Stimulated activated CD4-positive, alpha-beta T cell treated with anti-CD3 and anti-CD28 coated beads, Interleukin-2, amount 100 ng/mL, for 48 hours (primary cell): ENCODE measurements around the gene RPS27A.
A peak's percentile ranks its signal among the peaks of the same experiment; 100 is the strongest.
"Not testable (repeated sequence)": the region's sequence is repeated elsewhere in the genome, so short reads cannot be mapped to it uniquely, and the experiment has no call there.

Experiments
- DNase-seq, 2 donors: peaks; one replicate each; pipeline ENCODE4 v3.0.0-alpha.2; 2020

The RPS27A gene

DNA sequence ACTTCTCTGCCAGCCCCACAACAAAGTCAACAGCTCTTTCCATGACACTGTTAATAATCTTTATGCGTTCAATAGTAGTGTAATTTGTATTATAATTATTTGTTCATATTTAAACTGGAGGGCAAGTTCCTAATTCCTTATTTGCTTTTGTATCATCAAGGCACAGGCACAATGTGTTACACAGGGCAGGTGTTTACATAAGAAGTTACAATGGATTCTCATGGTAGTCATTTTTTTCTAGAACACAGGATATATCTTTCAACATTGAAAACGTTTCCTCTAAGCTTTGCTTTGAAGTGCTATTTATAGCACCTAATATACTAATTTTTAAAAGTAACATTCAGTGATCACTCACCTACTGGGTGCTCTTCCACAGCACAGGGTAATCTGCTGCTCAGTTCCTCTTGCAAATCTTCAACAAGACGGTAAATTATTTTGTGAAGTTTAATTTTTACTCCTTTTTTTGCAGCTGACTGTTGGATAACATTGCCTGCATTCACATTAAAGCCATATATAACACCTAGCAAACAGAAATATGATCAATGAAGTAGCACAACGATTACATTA, 7.3 kb downstream of the RPS27A start:
- no peak for DNase-seq

DNA sequence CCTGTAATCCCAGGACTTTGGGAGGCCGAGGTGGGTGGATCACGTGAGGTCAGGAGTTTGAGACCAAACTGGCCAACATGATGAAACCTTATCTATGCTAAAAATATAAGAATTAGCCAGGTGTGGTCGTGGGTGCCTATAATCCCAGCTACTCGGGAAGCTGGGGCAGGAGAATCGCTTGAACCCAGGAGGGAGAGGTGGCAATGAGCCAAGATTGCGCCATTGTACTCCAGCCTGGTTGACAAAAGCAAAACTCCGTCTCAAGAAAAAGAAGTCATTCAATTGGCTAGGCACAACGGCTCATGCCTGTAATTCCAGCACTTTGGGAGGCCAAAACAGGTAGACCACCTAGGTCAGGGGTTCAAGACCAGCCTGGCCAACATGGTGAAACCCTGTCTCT, 9.1 kb downstream of the RPS27A start:
- not testable (repeated sequence) for DNase-seq

DNA sequence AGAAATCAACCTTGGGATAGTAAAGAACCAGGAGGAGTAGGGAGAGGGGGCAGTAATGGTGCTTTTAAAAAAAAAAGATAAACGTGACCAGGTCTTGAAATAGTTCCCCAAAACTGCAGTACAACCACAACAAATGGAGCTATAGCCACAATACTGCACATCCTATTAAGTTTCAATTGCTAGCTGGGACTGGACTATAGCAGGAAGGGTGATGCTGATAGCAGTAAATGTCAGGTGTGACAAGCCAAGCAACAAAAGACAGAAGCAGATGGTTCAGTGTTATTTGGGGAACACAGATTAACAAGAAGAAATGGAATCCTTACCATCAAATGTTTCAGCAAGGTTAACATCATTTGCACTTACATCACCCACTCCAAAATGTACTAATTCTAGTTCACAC, 10.1 kb downstream of the RPS27A start:
- no peak for DNase-seq

DNA sequence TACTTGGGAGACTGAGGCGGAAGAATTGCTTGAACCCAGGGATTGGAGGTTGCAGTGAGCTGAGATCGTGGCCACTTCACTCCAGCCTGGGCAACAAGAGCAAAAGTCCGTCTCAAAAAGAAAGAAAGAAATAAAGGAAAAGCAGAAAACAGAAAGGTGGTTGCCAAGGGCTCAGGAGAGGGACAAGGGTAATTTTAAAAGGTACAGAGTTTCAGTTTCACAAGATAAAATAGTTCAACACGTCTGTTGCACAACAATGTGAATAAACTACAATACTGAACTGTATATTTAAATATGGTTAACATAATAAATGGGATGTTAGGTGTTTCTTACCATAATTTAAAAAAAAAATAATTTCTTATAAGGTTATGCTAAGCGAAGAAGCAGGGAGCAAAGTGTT, 12.9 kb downstream of the RPS27A start:
- no peak for DNase-seq

DNA sequence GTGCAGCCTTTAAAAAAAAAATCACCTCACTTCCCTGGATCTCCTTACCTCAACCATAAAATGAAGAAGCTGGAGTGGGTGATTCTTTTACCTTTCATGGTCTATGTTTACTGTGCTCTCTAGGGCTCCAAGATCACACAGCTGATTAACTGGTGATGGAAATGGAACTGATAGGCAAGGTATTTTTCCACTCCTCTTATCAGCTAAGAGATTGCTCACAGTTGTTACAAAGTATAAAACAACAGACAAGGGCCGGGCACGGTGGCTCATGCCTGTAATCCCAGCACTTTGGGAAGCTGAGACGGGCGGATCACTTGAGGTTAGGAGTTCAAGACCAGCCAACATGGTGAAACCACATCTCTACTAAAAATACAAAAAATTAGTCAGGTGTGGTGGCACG, 14.5 kb downstream of the RPS27A start:
- no peak for DNase-seq

DNA sequence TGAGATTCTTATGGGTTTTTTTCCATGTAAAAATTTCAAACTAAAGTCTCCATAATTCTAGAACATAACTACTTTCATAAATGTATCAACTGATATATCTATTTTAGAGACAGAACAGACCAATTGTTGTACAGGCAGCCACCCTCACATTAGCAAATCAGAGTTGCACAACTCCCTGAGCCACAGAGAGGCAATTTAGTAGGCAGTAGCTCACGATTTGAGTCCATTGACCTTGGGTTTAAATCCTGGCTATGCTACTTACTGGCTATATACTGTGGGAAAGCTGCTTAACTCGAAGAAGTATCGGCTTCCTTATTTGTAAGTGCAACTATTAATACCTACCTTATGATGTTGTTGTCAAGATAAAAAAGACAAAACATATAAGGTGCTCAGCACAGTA, 20.3 kb downstream of the RPS27A start:
- DNase-seq, result no peak

DNA sequence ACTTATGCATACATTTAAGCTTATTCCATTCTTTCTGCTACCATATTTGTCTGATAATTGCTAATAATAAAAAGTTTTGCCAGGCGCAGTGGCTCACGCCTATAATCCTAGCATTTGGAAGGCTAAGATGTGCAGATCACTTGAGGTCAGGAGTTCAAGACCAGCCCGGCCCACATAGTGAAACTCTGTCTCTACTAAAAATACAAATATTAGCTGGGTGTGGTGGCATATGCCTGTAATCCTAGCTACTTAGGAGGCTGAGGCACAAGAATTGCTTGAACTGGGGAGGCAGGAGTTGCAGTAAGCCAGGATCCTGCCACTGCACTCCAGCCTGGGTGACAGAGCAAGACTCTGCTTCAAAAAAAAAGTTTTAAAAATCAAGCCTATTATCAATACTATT, 27.1 kb downstream of the RPS27A start:
- DNase-seq, result not testable (repeated sequence)

DNA sequence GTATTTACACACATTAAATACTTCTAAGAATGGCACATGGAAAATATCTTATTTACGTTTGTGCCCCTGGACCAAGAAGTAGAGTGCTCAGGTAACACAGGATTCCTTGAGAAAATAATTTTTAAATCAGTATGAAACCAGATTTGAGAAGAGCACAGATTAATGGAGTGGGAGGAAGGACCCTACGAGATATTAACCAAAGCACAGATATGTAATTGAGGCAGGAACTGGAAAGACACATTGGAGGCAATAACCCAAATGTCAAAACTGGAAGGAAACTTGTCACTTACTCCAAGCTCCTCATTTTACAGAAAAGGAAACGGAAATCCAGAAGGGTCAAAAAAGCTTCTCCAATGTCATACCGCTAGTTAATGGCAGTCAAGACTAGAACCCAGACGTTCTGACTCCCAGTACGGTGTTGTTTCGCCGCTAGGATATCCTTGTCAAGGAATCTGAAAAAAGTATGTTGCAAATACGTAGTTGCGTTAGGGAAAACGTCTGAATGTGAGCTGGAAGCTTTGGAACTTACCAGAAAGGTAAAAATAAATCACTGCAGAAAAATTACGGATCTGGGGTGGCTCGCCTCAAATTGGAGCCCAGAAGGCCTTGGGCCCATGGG, 35.9 kb downstream of the RPS27A start:
- DNase-seq, result no peak

DNA sequence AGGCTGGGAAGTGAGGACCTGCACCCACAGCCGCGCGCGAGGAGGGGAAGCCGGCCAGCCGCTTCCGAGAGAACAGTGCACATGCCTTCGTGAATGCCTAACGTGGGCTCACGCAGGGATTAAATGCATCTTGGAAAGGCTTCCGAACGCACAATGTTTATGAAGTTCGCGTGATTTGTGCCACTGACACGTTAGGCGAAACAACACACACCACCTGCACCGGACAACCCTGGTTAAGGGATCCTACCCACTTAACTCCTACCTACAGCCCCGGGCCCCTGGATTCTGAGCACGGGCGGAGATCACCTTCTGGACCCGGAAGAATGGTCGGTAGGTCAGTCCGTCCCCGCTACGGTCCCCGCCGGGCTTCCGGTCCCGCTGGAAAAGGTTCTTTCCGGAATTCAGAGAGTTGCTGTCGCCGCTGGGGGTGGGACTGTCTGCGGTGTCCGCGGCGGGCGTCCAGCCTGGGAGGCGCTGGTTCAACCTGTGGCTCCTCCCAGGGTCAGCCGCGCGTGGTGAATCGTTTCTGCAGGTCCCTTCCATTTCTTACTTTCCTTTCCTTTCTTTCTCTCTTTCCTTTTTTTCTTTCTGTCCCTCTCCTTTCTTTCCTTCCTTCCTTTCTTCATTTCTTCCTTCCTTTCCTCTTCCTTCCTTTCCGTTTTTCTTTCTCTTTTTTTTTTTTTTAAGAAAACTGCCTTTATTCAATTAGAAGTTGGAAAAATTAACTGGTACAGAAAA, 36.6 kb downstream of the RPS27A start, which contains the start of gene MTIF2:
TSS of gene MTIF2 (minus strand) at position 325 of the 738 bp plus-strand sequence. CDS start 5,373 bp downstream, outside the sequence.
- DNase-seq, result peak; percentile 87 to 89

DNA sequence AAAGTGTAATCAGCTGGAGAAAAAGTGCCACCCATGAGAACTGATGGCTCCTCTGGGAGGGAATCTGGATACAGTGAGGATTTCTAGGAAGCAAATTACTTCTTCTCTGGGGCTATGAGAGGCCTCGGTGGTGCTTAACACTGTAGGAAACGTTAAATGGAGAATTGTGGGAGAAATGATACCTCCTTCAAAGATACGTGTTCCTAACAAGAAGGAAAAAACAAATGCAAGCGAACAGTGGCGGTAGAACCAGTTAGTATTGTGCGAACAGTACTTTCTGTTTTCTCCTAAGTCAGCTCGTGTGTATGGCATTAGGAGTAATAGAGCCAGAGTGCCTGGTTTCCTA, 37.1 kb downstream of the RPS27A start:
- DNase-seq, result no peak

DNA sequence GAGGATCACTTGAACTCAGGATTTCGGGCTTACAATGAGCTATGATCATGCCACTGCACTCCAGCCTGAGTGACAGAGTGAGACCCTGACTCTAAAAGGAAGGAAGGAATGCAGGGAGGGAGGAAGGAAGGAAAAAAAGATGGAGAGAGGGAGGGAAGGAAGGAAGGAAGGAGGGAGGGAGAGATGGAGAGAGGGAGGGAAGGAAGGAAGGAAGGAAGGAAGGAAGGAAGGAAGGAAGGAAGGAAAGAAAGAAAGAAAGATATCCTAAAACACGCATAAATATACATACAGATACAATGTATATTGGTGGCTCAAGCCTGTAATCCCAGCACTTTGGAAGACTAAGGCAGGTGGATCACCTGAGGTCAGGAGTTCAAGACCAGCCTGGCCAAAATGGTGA, 41.9 kb downstream of the RPS27A start:
- not testable (repeated sequence) for DNase-seq

DNA sequence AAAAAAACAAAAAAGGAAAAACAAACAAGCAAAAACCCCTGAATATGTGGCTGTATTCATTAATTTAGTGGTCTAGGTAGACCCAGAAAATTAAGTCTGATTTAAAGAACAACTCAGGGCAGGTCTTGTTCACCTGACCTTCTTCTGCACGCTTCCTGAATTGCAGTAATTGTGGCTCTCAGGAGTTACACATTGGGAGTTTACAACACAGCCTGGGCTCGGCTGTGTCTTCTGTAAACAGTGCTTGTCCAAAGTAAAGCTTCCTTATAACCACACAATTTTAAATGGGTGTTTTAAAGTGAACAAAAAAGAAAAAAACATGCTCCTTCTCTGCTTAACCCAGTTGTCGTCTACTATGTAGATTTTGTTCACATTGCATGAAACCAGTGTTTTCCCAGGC, 44.8 kb downstream of the RPS27A start:
- no peak for DNase-seq

DNA sequence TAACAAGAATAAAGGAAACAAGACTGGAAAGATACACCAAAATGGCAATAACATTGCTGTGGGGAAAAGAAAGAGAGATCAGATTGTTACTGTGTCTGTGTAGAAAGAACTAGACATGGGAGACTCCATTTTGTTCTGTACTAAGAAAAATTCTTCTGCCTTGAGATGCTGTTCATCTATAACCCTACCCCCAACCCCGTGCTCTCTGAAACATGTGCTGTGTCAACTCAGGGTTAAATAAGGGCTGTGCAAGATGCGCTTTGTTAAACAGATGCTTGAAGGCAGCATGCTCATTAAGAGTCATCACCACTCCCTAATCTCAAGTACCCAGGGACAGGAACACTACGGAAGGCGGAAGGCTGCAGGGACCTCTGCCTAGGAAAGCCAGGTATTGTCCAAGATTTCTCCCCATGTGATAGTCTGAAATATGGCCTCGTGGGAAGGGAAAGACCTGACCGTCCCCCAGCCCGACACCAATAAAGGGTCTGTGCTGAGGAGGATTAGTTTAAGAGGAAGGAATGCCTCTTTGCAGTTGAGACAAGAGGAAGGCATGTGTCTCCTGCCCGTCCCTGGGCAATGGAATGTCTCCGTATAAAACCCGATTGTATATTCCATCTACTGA, 46.8 kb downstream of the RPS27A start:
- DNase-seq, result not testable (repeated sequence)

DNA sequence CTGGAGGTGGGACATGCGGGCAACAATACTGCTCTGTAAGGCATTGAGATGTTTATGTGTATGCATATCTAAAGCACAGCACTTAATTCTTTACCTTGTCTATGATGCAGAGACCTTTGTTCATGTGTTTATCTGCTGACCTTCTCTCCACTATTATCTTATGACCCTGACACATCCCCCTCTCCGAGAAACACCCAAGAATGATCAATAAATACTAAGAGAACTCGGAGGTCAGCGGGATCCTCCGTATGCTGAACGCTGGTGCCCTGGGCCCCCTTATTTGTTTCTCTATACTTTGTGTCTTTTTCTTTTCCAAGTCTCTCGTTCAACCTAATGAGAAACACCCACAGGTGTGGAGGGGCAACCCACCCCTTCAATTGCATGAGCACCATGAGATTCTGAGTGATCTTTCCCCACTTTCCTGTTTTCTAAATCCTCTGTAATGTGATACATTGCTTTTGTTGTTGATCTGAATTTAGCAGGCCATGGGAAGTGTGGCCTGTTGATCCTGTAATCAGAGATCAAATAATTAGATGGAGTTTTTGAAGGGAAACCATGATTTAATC, 47.5 kb downstream of the RPS27A start:
- DNase-seq, result not testable (repeated sequence)

DNA sequence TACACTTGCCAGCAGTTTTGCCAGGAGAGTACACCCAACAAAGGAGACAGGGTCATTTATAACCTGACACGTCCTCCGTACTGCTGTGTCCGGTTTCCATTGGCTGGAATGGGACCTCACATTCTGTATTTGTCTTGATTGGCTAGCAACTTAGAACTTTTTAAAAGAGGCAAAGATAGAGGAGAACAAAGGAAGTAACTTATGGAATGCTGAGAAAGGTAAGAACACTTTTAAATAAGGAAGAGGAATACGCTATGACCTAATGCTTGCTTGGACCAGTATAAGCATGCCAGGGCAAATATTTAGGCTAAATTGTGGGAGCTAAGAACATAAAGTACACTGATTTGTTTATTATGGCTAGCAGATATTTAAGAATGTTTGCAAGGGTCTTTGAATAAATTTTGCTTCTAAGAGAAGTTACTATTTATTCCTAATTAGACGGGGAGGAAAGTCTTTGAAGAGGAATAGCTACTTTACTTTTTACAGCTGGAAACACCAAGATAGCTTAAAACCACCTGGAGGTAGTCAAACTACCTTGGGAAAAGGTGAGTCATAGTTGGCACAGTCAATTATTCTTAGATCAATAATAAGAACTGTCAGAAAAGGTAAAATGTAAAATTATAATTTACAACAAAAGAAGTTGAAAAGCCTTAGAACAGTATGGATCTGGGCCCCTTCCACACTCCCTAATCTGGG, 48.5 kb downstream of the RPS27A start:
- not testable (repeated sequence) for DNase-seq

DNA sequence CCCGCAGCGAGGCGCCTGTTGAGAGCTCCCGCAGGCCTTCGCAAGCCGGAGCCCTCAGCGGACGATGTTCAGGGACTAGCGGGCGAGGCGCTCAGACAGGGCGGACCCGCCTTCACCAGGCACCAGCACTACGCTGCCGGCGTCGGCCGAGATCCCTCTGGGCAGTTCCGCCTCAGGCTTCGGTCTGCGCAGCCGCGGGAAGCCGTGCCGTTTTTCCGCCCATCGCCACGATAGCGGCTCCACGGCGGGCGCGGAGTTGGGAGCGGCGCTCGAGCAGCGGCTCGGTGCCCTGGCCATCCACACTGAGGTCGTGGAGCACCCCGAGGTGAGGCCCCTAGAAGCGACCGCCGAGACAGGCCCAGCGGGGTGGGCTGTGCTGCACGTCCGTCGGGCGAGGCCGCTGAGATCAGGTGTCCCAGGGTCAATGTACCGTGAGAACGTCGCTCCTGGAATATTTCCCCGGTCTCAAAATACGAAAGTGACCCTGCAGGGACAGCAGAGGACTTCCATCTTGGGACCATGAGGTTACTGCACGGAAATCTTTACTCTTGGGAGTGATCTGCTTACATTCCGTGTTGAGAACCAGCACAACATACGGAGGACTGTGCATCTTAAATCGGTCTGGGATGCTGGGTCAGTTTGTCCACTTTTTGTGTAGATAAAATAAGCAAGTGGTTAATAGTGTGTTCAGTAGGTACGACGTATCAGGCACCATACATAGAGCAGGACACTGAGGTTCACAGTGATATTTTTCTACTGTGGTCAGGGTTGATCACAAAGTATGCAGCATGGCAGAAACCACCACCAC, 49.8 kb downstream of the RPS27A start:
- DNase-seq, result peak; percentile 78 to 81

DNA sequence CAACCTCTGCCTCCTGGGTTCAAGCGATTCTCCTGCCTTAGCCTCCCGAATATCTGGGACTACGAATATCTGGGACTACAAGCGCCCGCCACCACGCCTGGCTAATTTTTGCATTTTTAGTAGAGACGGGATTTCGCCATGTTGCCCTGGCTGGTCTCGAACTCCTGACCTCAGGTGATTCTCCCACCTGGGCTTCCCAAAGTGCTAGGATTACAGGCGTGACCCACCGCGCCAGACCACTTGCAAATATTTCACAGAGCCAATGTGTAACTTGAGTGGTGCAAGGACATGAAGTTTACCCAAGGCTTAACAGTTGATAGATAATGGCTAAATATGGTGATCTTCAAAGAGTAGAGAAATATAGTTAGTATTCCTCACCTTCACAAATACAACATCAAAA, 50.6 kb downstream of the RPS27A start:
- DNase-seq, result no peak
